Neural cell (in vitro differentiated cells): ENCODE results near the gene ACE. TPM values are rescaled to one million over a fixed set of nuclear protein-coding genes. Genes with fewer than 3 reads are reported as not detected.

Source experiments
- H2AFZ ChIP-seq: fragments of 200-600, 300-800 bp; sonication (generic), shearing (Covaris generic); 2 replicates; pipeline ENCODE4 v1.6.0; 2014; ENCODE audit warnings: low read depth, mild to moderate bottlenecking, antibody characterized with exemption, low read length, moderate library complexity
- H3F3A ChIP-seq: fragments of 200-600 bp; shearing (Covaris generic); 2 replicates; pipeline ENCODE4 v1.6.1; 2016; ENCODE audit warnings: mild to moderate bottlenecking, moderate library complexity, mixed read lengths, antibody characterized with exemption, low read length; ENCODE audit not compliant: insufficient read depth, poor library complexity, severe bottlenecking
- H3K27ac ChIP-seq: fragments of 200-600, 300-800 bp; sonication (generic), shearing (Covaris generic); 2 replicates; pipeline ENCODE4 v1.5.1; 2014; ENCODE audit warnings: mild to moderate bottlenecking, low read length, moderate library complexity
- H3K27me3 ChIP-seq: fragments of 300-800, 200-600 bp; sonication (generic), shearing (Covaris generic); 2 replicates; pipeline ENCODE4 v1.6.0; 2014; ENCODE audit warnings: mild to moderate bottlenecking, low read depth, low read length, moderate library complexity; ENCODE audit not compliant: insufficient read depth
- H3K36me3 ChIP-seq: fragments of 300-800, 200-600 bp; sonication (generic), shearing (Covaris generic); 2 replicates; pipeline ENCODE4 v1.5.1; 2014; ENCODE audit warnings: mild to moderate bottlenecking, antibody characterized with exemption, low read length, moderate library complexity; ENCODE audit not compliant: insufficient read depth
- H3K4me2 ChIP-seq: fragments of 300-800, 200-600 bp; sonication (generic), shearing (Covaris generic); 2 replicates; pipeline ENCODE4 v1.6.0; 2014; ENCODE audit warnings: mild to moderate bottlenecking, low read length
- H3K4me3 ChIP-seq: fragments of 300-800, 200-600 bp; sonication (generic), shearing (Covaris generic); 2 replicates; pipeline ENCODE4 v1.5.1; 2014; ENCODE audit warnings: mild to moderate bottlenecking, low read length, moderate library complexity
- H3K79me2 ChIP-seq: fragments of 200-600 bp; shearing (Covaris generic); replicated peaks from 2 replicates; pipeline ENCODE4 v1.6.0; 2014; ENCODE audit warnings: mild to moderate bottlenecking, low read length, moderate library complexity; ENCODE audit not compliant: insufficient read depth
- H3K9ac ChIP-seq: fragments of 300-800, 200-600 bp; sonication (generic), shearing (Covaris generic); 2 replicates; pipeline ENCODE4 v1.6.1; 2016; ENCODE audit warnings: mild to moderate bottlenecking, low read length, mixed read lengths
- H3K9me2 ChIP-seq: fragments of 200-600 bp; shearing (Covaris generic); 2 replicates; pipeline ENCODE4 v1.6.1; 2016; ENCODE audit warnings: mild to moderate bottlenecking, low read length, mixed read lengths; ENCODE audit not compliant: insufficient read depth
- H3K9me3 ChIP-seq: fragments of 200-600, 300-800 bp; sonication (generic), shearing (Covaris generic); 2 replicates; pipeline ENCODE4 v1.6.1; 2016; ENCODE audit warnings: mild to moderate bottlenecking, mixed run types, low read length, moderate library complexity, mixed read lengths
- H4K20me1 ChIP-seq: fragments of 200-600 bp; shearing (Covaris generic); 2 replicates; pipeline ENCODE4 v1.6.1; 2016; ENCODE audit warnings: mild to moderate bottlenecking, mixed run types; ENCODE audit not compliant: insufficient read depth
- CTCF ChIP-seq: fragments of 450-650 bp; IDR thresholded peaks from 2 replicates; pipeline ENCODE4 v1.5.1; 2014; ENCODE audit warnings: antibody characterized with exemption, mild to moderate bottlenecking, moderate library complexity; ENCODE audit not compliant: poor library complexity, severe bottlenecking
- EP300 ChIP-seq: fragments of 450-650 bp; conservative IDR thresholded peaks from 2 replicates; pipeline ENCODE4 v1.6.1; 2014; ENCODE audit warnings: antibody characterized with exemption, mild to moderate bottlenecking, moderate library complexity; ENCODE audit not compliant: poor library complexity, severe bottlenecking
- EZH2 ChIP-seq: fragments of 200-600, 300-800 bp; shearing (Covaris generic), sonication (generic); IDR thresholded peaks from 2 replicates; pipeline ENCODE4 v1.6.1; 2014; ENCODE audit warnings: antibody characterized with exemption, low read length, borderline replicate concordance, mild to moderate bottlenecking; ENCODE audit not compliant: insufficient read depth, poor library complexity, severe bottlenecking
- MXI1 ChIP-seq: fragments of 450-650 bp; conservative IDR thresholded peaks from 2 replicates; pipeline ENCODE4 v1.6.1; 2014; ENCODE audit warnings: antibody characterized with exemption, mild to moderate bottlenecking; ENCODE audit not compliant: poor library complexity, severe bottlenecking
- POLR2AphosphoS5 ChIP-seq: IDR thresholded peaks from 2 replicates; pipeline ENCODE4 v1.6.1; 2012
- RAD21 ChIP-seq: fragments of 450-650 bp; conservative IDR thresholded peaks from 2 replicates; pipeline ENCODE4 v1.6.1; 2014; ENCODE audit warnings: antibody characterized with exemption, mild to moderate bottlenecking, moderate library complexity
- REST ChIP-seq: IDR thresholded peaks from 2 replicates; pipeline ENCODE4 v1.6.1; 2012; ENCODE audit warnings: borderline replicate concordance
- SMC3 ChIP-seq: fragments of 450-650 bp; conservative IDR thresholded peaks from 2 replicates; pipeline ENCODE4 v1.6.1; 2014; ENCODE audit warnings: antibody characterized with exemption, mild to moderate bottlenecking, moderate library complexity; ENCODE audit not compliant: poor library complexity
- TAF1 ChIP-seq: IDR thresholded peaks from 2 replicates; pipeline ENCODE4 v1.6.1; 2012; ENCODE audit warnings: low read depth
- polyA plus RNA-seq: library from polyadenylated mRNA; depleted of rRNA; stranded (reverse); fragments of >200 nt; gene quantifications from 2 replicates; pipeline ENCODE4 v1.2.3, GENCODE V29; 2014

The ACE gene
- polyA plus RNA-seq, 1 donor from 2014 or later, result 1.5 TPM

- H3K27me3 ChIP-seq, result peaks cover 43% of the 10 kb centered on the region
- peak within 1 kb of the TSS; percentile 43 for H3K4me3 ChIP-seq
- no peaks in the 10 kb centered on the region for H3K9me3 ChIP-seq
- H3F3A ChIP-seq, result no peaks in the 10 kb centered on the region
- H3K4me2 ChIP-seq, result no peak within 1 kb of the TSS
- no peaks in the 10 kb centered on the region for H3K36me3 ChIP-seq
- H4K20me1 ChIP-seq, result no peaks in the 10 kb centered on the region
- TF ChIP-seq POLR2AphosphoS5, result no peak
- TF ChIP-seq EP300, result no peak
- no peak for TF ChIP-seq CTCF
- TF ChIP-seq SMC3, result no peak
- no peak for TF ChIP-seq EZH2
- no peak for TF ChIP-seq TAF1
- no peak for TF ChIP-seq MXI1
- TF ChIP-seq RAD21, result no peak
- TF ChIP-seq REST, result no peak
- no peak within 1 kb of the TSS for H2AFZ ChIP-seq
- no peak within 1 kb of the TSS for H3K9ac ChIP-seq
- H3K9me2 ChIP-seq, result no peaks in the 10 kb centered on the region
- H3K79me2 ChIP-seq, result no peaks in the 10 kb centered on the region
- H3K27ac ChIP-seq, result no peak within 1 kb of the TSS
These were observed 46.5 kb downstream of the ACE start, which contains the start of gene KCNH6 for GRCh38 chr17:63523253-63523855. KCNH6 (plus strand) TSS chr17:63523358; CDS start chr17:63523414, 56 bp downstream.

DNA sequence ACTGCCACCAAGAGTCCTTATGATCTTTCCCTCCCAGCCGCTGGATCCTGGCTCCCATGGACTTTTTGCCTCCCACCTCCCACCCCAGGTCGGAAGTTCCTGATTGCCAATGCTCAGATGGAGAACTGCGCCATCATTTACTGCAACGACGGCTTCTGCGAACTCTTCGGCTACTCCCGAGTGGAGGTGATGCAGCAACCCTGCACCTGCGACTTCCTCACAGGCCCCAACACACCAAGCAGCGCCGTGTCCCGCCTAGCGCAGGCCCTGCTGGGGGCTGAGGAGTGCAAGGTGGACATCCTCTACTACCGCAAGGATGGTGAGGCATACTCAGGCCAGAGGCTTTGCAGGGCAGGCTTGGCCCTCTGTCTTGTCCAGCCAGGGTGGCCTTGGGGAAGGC, 47.2 kb downstream of the ACE start:
- Histone ChIP-seq H3K9ac (no peak overlapping the region), H3K4me3 (no peak overlapping the region), H3K9me3 (no peaks in the 10 kb centered on the region), H3K4me2 (no peak overlapping the region), H3K27me3 (peaks cover 43% of the 10 kb centered on the region), H3K27ac (no peak overlapping the region), H2AFZ (no peak overlapping the region), H3K79me2 (no peaks in the 10 kb centered on the region), H3K36me3 (no peaks in the 10 kb centered on the region), H4K20me1 (no peaks in the 10 kb centered on the region), H3F3A (no peaks in the 10 kb centered on the region), H3K9me2 (no peaks in the 10 kb centered on the region)
- TF ChIP-seq TAF1 (no peak), POLR2AphosphoS5 (no peak), EP300 (no peak), RAD21 (no peak), REST (no peak), SMC3 (no peak), EZH2 (no peak), MXI1 (no peak), CTCF (no peak)
